Hepatocyte (in vitro differentiated cells): ENCODE results near the gene GPR37L1.

Experiments
- CTCF ChIP-seq: fragments of 200-600 bp; sonication (generic); IDR thresholded peaks from 2 replicates; pipeline ENCODE4 v1.5.1; 2016; ENCODE audit warnings: antibody characterized with exemption, mild to moderate bottlenecking; ENCODE audit not compliant: poor library complexity
- EZH2 ChIP-seq: fragments of 200-600 bp; sonication (generic); IDR thresholded peaks from 2 replicates; pipeline ENCODE4 v1.6.1; 2016; ENCODE audit warnings: antibody characterized with exemption, mild to moderate bottlenecking, borderline replicate concordance
- EZH2phosphoT487 ChIP-seq: fragments of 200-600 bp; sonication (generic); IDR thresholded peaks from one replicate; pipeline ENCODE4 v1.6.1; 2018; ENCODE audit warnings: antibody characterized with exemption, mild to moderate bottlenecking, low read depth, moderate library complexity; ENCODE audit not compliant: unreplicated experiment, severe bottlenecking

- TF ChIP-seq CTCF (no peak), EZH2 (no peak), EZH2phosphoT487 (no peak)
Measured at GRCh38 chr1:202107321-202107761, 15.4 kb upstream of the GPR37L1 start.
